HG03571 (cell line): ENCODE data around the gene LMO2.

ENCODE experiments used
- ATAC-seq: cut with Tn5 transposase; IDR thresholded peaks from one replicate; pipeline ENCODE4 v1.9.1; 2021; ENCODE audit not compliant: unreplicated experiment

The LMO2 gene

GRCh38 chr11:33889821-33890378, 2.0 kb downstream of the LMO2 start:
- ATAC-seq = no peak

DNA sequence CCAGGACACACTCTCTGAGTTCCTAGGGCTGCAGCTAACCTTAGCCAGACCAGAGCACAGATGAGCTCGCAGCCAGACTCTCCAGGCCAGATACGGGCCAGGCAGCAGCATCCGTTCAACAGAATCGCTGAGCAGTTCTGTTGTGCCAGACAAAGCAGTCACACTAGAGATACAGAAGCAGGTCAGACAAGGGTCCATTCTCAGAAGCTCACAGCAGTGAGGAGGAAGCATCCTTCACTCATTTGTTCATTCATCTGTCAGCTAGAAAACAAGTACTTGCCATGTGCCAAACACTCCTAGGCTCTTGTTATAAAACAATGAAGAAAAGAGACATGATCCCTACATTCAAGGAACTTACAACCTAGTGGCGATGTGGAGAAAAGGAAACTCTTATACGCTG, 2.6 kb downstream of the LMO2 start:
- no peak for ATAC-seq

GRCh38 chr11:33887886-33888285, 4.0 kb downstream of the LMO2 start:
- no peak for ATAC-seq

DNA sequence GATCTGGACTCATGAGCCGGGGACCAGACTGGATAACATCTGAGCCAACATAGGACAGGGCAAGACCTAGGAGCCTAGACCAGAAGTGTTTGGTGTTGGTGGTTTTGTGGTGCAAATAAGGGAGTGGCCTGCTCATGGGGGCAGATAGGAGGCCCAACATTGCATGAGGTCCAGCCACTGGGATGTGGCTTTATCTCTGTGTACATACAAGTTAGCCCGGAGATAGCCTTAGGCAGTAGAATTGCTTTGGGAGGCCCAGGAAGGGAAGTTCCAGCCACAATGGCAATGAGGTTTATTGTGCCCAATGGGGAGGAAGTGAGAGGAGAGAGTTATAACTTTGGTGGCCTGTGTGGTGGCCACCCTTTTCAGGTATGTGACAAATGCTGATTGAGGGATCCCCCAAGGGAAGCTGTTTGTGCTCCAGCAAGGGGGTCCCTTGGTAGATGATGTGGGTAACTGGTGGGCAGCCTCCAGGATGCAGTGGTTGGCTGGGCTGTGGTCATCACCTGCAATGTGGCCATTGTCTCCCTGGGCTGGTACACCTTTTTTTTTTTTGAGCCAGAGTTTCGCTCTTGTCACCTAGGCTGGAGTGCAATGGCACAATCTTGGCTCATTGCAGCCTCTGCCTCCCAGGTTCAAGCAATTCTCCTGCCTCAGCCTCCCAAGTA, 6.4 kb downstream of the LMO2 start:
- ATAC-seq = no peak

- ATAC-seq = no peak
These were observed 7.3 kb downstream of the LMO2 start for GRCh38 chr11:33884601-33885000.

DNA sequence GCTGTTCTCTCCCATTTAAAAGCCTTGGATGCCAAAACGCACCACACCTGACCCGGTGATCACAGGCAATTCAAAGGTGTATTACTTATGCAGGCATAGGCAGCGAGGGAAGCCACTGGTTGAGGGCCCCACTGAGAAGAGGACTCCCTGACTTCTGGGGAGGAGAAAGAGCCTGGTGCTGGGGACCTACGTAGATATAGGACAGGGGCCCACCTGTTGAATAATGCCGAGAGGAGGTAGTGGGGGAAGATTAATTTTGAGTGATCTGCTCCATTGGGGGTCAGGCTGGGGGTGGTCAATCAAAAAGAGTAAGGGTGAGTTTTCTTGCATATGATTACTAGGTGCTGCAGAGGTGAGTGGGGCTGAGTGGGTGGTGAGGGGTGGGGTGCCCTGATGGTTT, 7.8 kb downstream of the LMO2 start:
- no peak for ATAC-seq

DNA sequence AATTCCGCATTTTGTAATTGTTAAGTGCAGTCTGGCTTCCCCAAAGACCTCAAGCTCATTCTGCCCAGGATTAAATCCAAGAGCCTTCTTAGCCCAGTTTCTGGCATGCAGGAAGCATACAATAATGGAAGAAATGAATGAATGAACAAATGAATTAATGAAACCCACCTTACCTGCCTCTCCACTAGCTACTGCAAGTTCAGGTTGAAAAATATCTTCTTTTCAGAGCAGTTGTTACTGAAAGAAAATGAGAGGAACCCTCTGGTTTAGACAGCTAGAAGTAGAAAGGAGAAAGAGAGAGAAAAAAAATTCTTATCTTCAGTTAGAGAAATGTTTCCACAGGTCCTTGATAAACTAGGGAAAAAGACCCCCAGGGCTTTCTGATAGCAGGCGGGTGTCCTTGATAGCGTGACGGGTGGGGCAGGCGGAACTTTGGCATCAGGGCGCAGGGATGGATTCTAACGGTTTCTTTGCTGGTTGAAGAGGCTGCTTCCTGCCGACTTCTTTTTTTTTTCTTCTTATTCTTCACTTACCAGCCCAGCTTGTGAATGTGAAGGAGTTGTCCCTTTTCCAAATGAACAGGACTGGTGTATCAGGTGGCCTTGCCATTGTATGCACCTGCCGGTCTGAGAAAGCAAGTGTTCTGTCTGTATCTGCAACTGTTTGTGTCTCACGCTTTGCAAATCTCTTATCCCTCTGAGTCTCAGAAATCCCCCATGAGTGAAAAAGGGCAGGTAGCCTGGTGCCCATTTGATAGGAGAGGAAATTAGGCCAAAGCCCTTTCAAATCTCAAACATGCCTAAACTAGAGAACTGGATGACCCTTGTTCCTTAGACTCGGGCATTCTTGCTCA, 10.0 kb downstream of the LMO2 start:
- no peak for ATAC-seq

GRCh38 chr11:33880979-33881378, 10.9 kb downstream of the LMO2 start:
- ATAC-seq = no peak

- ATAC-seq = no peak
These were observed 12.5 kb downstream of the LMO2 start for GRCh38 chr11:33879375-33879774.

- ATAC-seq = no peak
These were observed 14.8 kb downstream of the LMO2 start for GRCh38 chr11:33877038-33877437.

GRCh38 chr11:33875621-33876294, 16.1 kb downstream of the LMO2 start:
- no peak for ATAC-seq

DNA sequence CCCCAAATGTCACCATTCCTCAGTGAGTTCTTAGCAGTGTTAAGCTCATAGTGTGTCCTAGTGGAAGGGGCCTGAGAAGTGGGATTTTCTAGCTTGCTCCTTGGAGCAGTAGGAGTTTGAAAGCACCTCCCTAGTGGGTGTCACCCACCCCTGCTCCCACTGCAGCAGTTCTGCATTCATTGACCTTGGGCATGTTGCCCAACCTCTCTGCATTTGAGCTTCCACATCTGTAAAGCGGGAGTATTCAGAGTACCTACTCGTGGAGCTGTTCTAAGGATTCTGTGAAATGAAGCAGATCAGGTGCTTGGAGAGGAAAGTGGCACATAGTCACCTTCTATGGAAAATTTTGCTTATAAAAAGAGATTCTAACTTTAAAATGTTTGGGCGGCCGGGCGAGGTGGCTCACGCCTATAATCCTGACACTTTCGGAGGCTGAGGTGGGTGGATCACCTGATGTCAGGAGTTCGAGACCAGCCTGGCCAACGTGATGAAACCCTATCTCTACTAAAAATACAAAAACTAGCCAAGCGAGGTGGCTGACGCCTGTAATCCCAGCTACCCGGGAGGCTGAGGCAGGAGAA, 16.9 kb downstream of the LMO2 start:
- no peak for ATAC-seq

DNA sequence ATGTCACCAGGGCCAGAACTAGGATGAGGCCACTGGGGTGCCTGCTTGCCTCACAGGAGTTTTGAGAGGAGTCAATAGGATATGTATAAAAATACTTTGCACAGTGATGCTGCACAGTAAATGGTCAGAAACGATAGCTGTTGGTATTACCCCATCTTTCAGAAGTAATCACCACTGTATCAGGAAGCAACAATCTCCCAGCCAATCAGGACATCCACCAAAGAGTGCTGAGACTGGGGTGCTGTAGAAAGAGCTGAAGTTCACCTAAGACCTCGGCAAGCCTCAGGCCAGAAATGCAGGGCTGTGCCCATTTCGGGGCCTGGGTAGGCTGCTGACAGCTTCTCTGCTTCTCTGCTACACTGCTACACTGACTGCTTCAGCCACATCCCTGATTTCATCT, 17.4 kb downstream of the LMO2 start:
- ATAC-seq = no peak

DNA sequence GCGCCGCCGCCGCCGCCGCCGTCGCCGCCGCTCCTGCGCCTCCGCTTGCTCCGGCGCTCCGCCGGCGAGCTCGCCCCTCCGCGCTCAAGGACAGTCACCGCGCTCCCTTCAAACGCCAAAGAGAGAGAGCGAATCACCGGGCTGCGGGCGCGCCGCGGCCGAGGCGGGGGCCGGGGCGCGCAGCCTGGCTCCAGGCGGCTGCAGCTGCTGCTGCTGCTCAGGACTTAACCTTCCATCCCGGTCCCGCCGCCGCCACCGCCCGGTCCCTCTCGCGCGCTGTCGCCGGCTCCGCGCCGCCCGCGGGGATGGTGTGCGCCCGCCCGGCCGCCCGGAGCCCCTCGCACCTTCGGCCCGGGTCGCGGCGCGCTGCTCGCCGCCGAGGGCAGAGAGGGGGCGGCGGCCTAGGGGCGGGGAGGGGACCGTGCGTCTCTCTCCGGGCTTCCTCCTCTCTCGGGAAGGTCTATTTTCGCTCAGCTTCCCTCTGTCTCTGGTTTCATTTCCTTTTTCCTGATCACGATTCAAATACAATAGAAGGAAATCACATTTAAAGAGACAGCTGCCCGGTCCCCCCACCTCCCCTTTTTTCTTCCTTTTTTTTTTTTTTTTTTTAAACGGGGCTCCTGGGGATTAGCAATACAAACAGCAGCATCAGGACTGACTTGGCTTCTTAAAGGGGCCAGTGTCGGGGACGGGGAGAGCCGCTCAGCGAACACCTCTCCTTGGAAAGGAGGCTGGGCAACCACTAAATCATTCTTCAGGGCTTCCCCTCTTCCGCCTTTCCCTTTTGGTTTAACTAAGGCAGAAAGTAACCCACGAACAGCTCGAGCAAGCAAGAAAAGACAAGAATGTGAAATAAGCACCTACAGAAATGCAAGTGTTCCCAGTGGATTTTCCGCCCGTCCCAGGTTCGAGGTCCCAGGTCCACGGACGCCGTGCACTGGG, 22.1 kb downstream of the LMO2 start:
- no peak for ATAC-seq

GRCh38 chr11:33868647-33869461, 23.0 kb downstream of the LMO2 start:
- ATAC-seq = no peak

DNA sequence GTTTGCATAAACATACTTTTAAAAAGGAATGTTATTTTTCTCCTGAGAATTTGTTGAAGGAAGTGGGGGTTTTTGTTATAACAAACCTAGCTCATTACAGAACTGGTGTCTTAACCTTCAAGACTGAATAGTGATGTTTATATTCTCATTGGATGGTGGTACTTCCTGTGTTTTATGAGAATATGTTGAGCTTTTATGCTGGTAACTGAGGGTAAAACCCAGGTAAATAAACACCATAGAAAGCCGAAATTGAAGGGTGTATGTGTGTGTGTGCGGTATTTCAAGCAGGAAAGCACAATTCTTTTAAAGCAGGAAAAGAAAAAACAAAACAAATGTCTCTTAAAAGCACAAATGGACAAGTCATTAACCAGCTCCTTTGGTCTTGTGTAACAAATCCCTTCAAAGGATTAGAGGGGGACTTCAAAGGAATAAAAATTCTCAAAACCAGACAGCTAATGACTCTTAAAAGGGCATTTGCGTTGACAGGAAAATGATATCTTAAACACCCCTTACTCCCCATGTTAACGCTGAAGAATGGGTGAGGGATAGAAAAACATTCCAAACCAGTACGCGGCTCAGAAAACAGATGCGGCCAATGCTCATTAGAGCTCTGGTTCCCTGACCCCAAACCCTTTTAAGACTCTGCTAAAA, 23.8 kb downstream of the LMO2 start:
- ATAC-seq = no peak

- ATAC-seq = no peak
These were observed 24.3 kb downstream of the LMO2 start for GRCh38 chr11:33867561-33867960.

- no peak for ATAC-seq
These were observed 24.9 kb downstream of the LMO2 start for GRCh38 chr11:33866936-33867335.

GRCh38 chr11:33864479-33864878, 27.4 kb downstream of the LMO2 start:
- no peak for ATAC-seq
